ENCODE results near the gene KDM4B.

KDM4B gene

GRCh38 chr19:4986056-4986455 is 17.1 kb downstream of the KDM4B start:
- no peak for TF ChIP-seq CTCF (IDR thresholded peaks at IDR 0.05)

DNA sequence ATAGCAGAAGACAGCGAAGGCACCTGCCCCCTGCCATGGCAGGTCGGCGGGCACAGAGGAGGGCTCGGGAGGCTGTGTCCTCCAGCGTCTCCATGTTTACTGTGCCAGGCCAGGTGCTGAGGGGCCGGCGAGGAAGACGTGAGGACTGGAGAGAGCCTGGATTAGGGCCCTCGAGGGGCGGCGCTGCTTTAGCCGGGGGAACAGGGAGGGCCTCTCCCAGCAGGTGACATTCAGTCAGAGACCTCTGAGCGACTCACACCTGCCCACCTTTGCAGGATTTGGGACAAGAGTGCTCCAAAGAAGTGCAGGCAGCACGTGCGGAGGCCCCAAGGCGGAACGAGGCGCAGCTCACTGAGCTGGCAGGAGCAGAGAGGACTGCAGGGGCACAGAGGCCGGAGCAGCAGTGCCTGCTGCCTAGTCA is 17.6 kb downstream of the KDM4B start:
- TF ChIP-seq CTCF (IDR thresholded peaks at IDR 0.05): no peak

DNA sequence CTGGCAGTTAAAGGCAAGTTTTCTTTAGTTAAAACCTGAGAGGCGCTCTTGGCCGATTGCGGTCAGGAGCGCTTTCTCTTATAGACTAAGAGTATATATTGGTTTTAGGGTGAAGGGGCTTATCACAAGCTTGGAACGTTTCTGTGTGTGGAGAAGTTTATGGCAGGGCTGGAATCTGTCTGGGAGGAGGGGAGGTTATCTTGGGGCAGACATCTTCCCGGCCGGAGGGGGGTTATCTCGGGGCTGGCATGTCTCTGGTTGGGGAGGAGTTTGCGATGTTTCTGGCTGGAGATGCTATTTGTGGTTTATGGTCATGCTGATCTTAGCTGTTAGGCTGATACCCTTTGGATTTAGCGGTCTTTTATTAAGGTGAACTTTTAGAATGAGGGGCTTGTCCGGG is 18.3 kb downstream of the KDM4B start:
- no peak for TF ChIP-seq CTCF (IDR thresholded peaks at IDR 0.05)

- no peak for TF ChIP-seq CTCF (IDR thresholded peaks at IDR 0.05)
These were observed 18.9 kb downstream of the KDM4B start for GRCh38 chr19:4987692-4988370.

DNA sequence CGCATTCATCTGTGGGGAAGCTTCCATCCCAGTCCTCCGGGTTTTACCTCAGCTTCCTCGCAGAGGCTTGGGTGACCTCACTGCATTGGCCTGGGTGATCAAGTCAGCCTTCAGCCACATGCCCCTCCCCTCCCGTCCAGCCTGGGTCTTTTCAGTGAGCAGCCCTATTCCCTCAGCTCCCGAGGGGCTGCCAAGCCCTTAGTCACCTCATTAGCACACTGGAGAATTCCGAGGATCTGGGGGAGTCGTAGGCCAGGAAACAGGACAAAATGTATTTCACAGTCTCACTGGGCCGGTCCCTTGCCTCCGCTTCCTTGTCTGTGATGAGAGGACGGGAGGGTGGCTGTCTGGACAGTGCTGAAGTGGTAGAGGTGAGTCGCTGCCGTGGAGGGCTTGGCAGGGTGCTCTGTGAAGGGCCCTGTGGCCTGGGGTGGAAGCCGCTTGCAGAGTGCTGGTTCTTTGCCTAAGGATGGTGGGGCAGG is 19.9 kb downstream of the KDM4B start:
- TF ChIP-seq CTCF (IDR thresholded peaks at IDR 0.05): no peak

DNA sequence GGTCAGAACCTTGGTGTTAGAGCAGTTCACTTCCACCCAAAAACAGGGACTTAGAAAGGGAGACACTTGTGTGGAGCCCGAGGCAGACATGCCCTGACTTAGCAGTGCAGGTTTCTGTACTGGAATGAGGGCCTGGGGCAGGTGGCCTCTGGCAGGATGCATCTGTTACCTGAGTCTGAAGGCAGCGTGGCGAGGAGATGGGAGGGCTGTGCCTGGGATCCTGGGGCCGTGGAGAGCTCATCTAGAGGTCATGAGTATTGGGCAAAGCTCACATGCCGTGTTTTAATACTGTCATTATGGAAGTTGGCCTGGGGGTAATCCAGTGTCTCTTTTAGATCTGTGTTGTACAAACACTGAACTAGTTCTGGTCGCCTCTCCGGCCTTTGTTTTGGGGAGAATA is 21.4 kb downstream of the KDM4B start:
- no peak for TF ChIP-seq CTCF (IDR thresholded peaks at IDR 0.05)

GRCh38 chr19:4991538-4991937 is 22.6 kb downstream of the KDM4B start:
- no peak for TF ChIP-seq CTCF (IDR thresholded peaks at IDR 0.05)
